ENCODE results near the gene MT1HL1.

GRCh38 chr1:237016626-237017025 lies 12.4 kb upstream of the MT1HL1 start:
- TF ChIP-seq CTCF (IDR thresholded peaks at IDR 0.05) (no peak), ELF4 (CRISPR knock-in tag; IDR thresholded peaks at IDR 0.05; ENCODE audit: low read depth) (no peak), TEAD4 (CRISPR knock-in tag; IDR thresholded peaks at IDR 0.05) (no peak), CBFB (CRISPR knock-in tag; IDR thresholded peaks at IDR 0.05; ENCODE audit: low read depth) (no peak), HMGXB4 (CRISPR knock-in tag; IDR thresholded peaks at IDR 0.05) (no peak), FOXJ3 (CRISPR knock-in tag; IDR thresholded peaks at IDR 0.05; ENCODE audit: borderline replicate concordance) (no peak)
